SK-N-SH treated with all-trans-retinoic acid at 6 μM for 48 hours (cell line): ENCODE results near the gene PRKG1.

Experiments
- ATAC-seq: fragments of 200-7000 bp; cut with Tn5 transposase; 3 replicates; pipeline ENCODE4 v1.9.1; 2020; ENCODE audit warnings: mild to moderate bottlenecking, moderate library complexity
- ARNTL ChIP-seq: fragments of 450-650 bp; formaldehyde crosslinking; IDR thresholded peaks from 2 replicates; pipeline ENCODE4 v1.5.0; 2020; ENCODE audit warnings: low read depth, mild to moderate bottlenecking, moderate library complexity, borderline replicate concordance
- BACH2 ChIP-seq: fragments of 250-450 bp; sonication (Bioruptor Pico); IDR thresholded peaks from 2 replicates; pipeline ENCODE4 v1.9.0; 2021; ENCODE audit warnings: mild to moderate bottlenecking, borderline replicate concordance
- CREB5 ChIP-seq: fragments of 250-450 bp; sonication (Bioruptor Pico); IDR thresholded peaks from 2 replicates; pipeline ENCODE4 v1.5.1; 2020; ENCODE audit warnings: low read depth, mild to moderate bottlenecking, moderate library complexity
- CSDC2 ChIP-seq: fragments of 250-450 bp; sonication (Bioruptor Pico); IDR thresholded peaks from 2 replicates; pipeline ENCODE4 v1.5.0; 2020; ENCODE audit warnings: mild to moderate bottlenecking, moderate library complexity
- CSRNP3 ChIP-seq: fragments of 250-450 bp; sonication (Bioruptor Pico); IDR thresholded peaks from 2 replicates; pipeline ENCODE4 v1.5.1; 2021; ENCODE audit warnings: mild to moderate bottlenecking, moderate library complexity
- ESRRG ChIP-seq: fragments of 250-450 bp; sonication (Bioruptor Pico); IDR thresholded peaks from 2 replicates; pipeline ENCODE4 v1.6.1; 2021; ENCODE audit warnings: mild to moderate bottlenecking
- GLIS3 ChIP-seq: fragments of 250-450 bp; sonication (Bioruptor Pico); IDR thresholded peaks from 2 replicates; pipeline ENCODE4 v1.5.0; 2020; ENCODE audit warnings: mild to moderate bottlenecking, moderate library complexity
- ISL1 ChIP-seq: fragments of 250-450 bp; sonication (Bioruptor Pico); IDR thresholded peaks from 2 replicates; pipeline ENCODE4 v2.1.2; 2022; ENCODE audit warnings: mild to moderate bottlenecking, moderate library complexity
- OSR1 ChIP-seq: fragments of 250-450 bp; sonication (Bioruptor Pico); IDR thresholded peaks from 2 replicates; pipeline ENCODE4 v1.8.0; 2022; ENCODE audit warnings: moderate library complexity, mild to moderate bottlenecking, inconsistent platforms
- PATZ1 ChIP-seq: fragments of 250-450 bp; sonication (Bioruptor Pico); IDR thresholded peaks from 2 replicates; pipeline ENCODE4 v1.8.0; 2020; ENCODE audit warnings: mild to moderate bottlenecking, moderate library complexity, borderline replicate concordance
- PPARA ChIP-seq: fragments of 250-450 bp; sonication (Bioruptor Pico); IDR thresholded peaks from 2 replicates; pipeline ENCODE4 v1.5.0; 2020; ENCODE audit warnings: mild to moderate bottlenecking, borderline replicate concordance
- RARB ChIP-seq: fragments of 250-450 bp; sonication (Bioruptor Pico); IDR thresholded peaks from 2 replicates; pipeline ENCODE4 v1.8.0; 2021; ENCODE audit warnings: mild to moderate bottlenecking, moderate library complexity
- SNAI2 ChIP-seq: fragments of 250-450 bp; sonication (Bioruptor Pico); IDR thresholded peaks from 2 replicates; pipeline ENCODE4 v1.5.0; 2020; ENCODE audit warnings: mild to moderate bottlenecking, moderate library complexity
- TCF4 ChIP-seq: fragments of 250-450 bp; sonication (Bioruptor Pico); IDR thresholded peaks from 2 replicates; pipeline ENCODE4 v1.8.0; 2021; ENCODE audit warnings: mild to moderate bottlenecking, moderate library complexity, borderline replicate concordance
- TOX ChIP-seq: fragments of 250-450 bp; sonication (Bioruptor Pico); IDR thresholded peaks from 2 replicates; pipeline ENCODE4 v1.8.0; 2021; ENCODE audit warnings: mild to moderate bottlenecking, moderate library complexity, borderline replicate concordance
- TSHZ2 ChIP-seq: fragments of 250-450 bp; sonication (Bioruptor Pico); IDR thresholded peaks from 2 replicates; pipeline ENCODE4 v1.5.0; 2020; ENCODE audit warnings: mild to moderate bottlenecking, moderate library complexity
- ZC3H10 ChIP-seq: fragments of 250-450 bp; sonication (Bioruptor Pico); IDR thresholded peaks from 2 replicates; pipeline ENCODE4 v1.5.1; 2021; ENCODE audit warnings: mild to moderate bottlenecking, moderate library complexity
- ZFP3 ChIP-seq: fragments of 250-450 bp; sonication (Bioruptor Pico); IDR thresholded peaks from 2 replicates; pipeline ENCODE4 v1.5.0; 2020; ENCODE audit warnings: mild to moderate bottlenecking, moderate library complexity
- ZNF565 ChIP-seq: fragments of 450-650 bp; formaldehyde crosslinking; conservative IDR thresholded peaks from 2 replicates; pipeline ENCODE4 v1.5.0; 2020; ENCODE audit warnings: low read depth, mild to moderate bottlenecking, moderate library complexity
- ZNF70 ChIP-seq: fragments of 450-650 bp; formaldehyde crosslinking; IDR thresholded peaks from 2 replicates; pipeline ENCODE4 v1.5.0; 2020; ENCODE audit warnings: mild to moderate bottlenecking, moderate library complexity

Gene PRKG1

GRCh38 chr10:51318399-51319172, 244.3 kb downstream of the PRKG1 start:
- no peak for TF ChIP-seq TOX (CRISPR knock-in tag)
- no peak for TF ChIP-seq TSHZ2 (CRISPR knock-in tag)
- TF ChIP-seq OSR1 (CRISPR knock-in tag) = no peak

DNA sequence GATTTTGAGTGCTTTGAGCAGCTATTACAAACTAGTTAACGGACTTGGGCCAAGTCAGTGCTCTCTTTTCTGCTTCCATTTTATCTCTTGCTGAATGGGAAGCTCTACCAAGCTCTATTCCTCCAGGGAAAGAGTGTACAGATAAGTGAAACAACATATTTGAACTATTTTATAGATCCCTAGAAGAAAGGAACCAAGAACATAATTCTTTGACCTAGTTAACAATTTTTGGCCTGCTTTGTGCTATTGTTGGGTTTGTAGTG, 244.8 kb downstream of the PRKG1 start:
- TF ChIP-seq ZC3H10 (CRISPR knock-in tag) (no peak), PPARA (no peak), RARB (CRISPR knock-in tag) (no peak), ESRRG (CRISPR knock-in tag) (no peak), TSHZ2 (CRISPR knock-in tag) (no peak), ZNF565 (CRISPR knock-in tag) (no peak), TCF4 (no peak), BACH2 (CRISPR knock-in tag) (no peak), ISL1 (CRISPR knock-in tag) (no peak), CREB5 (CRISPR knock-in tag) (no peak)

More at GRCh38 chr10:51318399-51319172, 244.3 kb downstream of the PRKG1 start:
- ATAC-seq = no peak

DNA sequence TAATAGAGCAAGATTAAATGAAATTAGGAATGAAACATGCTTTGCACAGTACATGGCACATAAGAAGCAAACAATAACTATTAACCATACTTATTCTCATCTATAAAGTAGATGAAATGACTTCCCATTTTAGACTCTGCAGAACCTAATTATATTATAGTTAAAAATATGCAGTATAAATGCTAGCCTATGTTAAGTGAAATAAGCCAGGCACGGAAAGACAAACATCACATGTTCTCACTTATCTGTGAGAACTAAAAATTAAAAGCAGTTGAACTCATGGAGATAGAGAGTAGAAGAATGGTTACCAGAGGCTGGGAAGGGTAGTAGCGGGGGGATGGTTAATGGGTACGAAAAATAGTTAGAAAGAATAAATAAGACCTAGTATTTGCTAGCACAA, 247.0 kb downstream of the PRKG1 start:
- peak; percentile 79 for ATAC-seq
- no peak for TF ChIP-seq ESRRG (CRISPR knock-in tag)
- peak; percentile 45; the same call in 1 of the 2 replicates for TF ChIP-seq TSHZ2 (CRISPR knock-in tag)
- TF ChIP-seq CREB5 (CRISPR knock-in tag) = 0 out of 2 replicates have a peak, but pooled peaks have one; percentile 37
- no peak for TF ChIP-seq OSR1 (CRISPR knock-in tag)
- TF ChIP-seq SNAI2 (CRISPR knock-in tag) = no peak
- peak; percentile 88 for TF ChIP-seq TCF4
- TF ChIP-seq GLIS3 (CRISPR knock-in tag) = no peak
- no peak for TF ChIP-seq CSDC2 (CRISPR knock-in tag)
- TF ChIP-seq ZNF70 (CRISPR knock-in tag) = no peak
- no peak for TF ChIP-seq ZNF565 (CRISPR knock-in tag)
- TF ChIP-seq CSRNP3 (CRISPR knock-in tag) = no peak; the same call in 1 of the 2 replicates
- TF ChIP-seq ARNTL (CRISPR knock-in tag) = no peak
- TF ChIP-seq BACH2 (CRISPR knock-in tag) = no peak
- peak; percentile 8; the same call in 1 of the 2 replicates for TF ChIP-seq ZC3H10 (CRISPR knock-in tag)
- peak; percentile 90 for TF ChIP-seq ISL1 (CRISPR knock-in tag)
- no peak for TF ChIP-seq ZFP3
- no peak for TF ChIP-seq PATZ1 (CRISPR knock-in tag)

More for the DNA sequence above, 244.8 kb downstream of the PRKG1 start:
- ATAC-seq = no peak
